ENCODE measurements around the gene GDF7.
A peak's percentile ranks its signal among the peaks of the same experiment; 100 is the strongest.

Gene GDF7

GRCh38 chr2:20672201-20672951 is 5.4 kb downstream of the GDF7 start:
- DNase-seq (ENCODE audit: low read depth, low spot score) = no peak
- H3K4me3 ChIP-seq (ENCODE audit: low read depth, low read length) = no peak overlapping the region
- in situ Hi-C loops (cut with HindIII; ENCODE audit: low sequenced_read_pairs) = no loop called here
- TF ChIP-seq CTCF (IDR thresholded peaks at IDR 0.05; ENCODE audit: low read depth, low read length) = no peak

- H3K4me3 ChIP-seq (ENCODE audit: low read depth, low read length) = no peak overlapping the region
- no peak for DNase-seq (ENCODE audit: low read depth, low spot score)
- in situ Hi-C loops (cut with HindIII; ENCODE audit: low sequenced_read_pairs) = no loop called here
- TF ChIP-seq CTCF (IDR thresholded peaks at IDR 0.05; ENCODE audit: low read depth, low read length) = no peak
Measured at GRCh38 chr2:20673686-20674308, 6.9 kb downstream of the GDF7 start.

GRCh38 chr2:20674309-20674965 is 7.5 kb downstream of the GDF7 start:
- no peak overlapping the region for H3K4me3 ChIP-seq (ENCODE audit: low read depth, low read length)

GRCh38 chr2:20674974-20675679 is 8.2 kb downstream of the GDF7 start:
- peak; percentile 77 for DNase-seq (ENCODE audit: low read depth, low spot score)
- no peak overlapping the region for H3K4me3 ChIP-seq (ENCODE audit: low read depth, low read length)
- in situ Hi-C loops (cut with HindIII; ENCODE audit: low sequenced_read_pairs) = no loop called here
- TF ChIP-seq CTCF (IDR thresholded peaks at IDR 0.05; ENCODE audit: low read depth, low read length) = no peak

More at GRCh38 chr2:20674309-20674965, 7.5 kb downstream of the GDF7 start:
- in situ Hi-C loops (cut with HindIII; ENCODE audit: low sequenced_read_pairs) = no loop called here
- TF ChIP-seq CTCF (IDR thresholded peaks at IDR 0.05; ENCODE audit: low read depth, low read length) = no peak
- DNase-seq (ENCODE audit: low read depth, low spot score) = no peak

GRCh38 chr2:20675701-20676352 is 8.9 kb downstream of the GDF7 start:
- DNase-seq (ENCODE audit: low read depth, low spot score) = no peak
- no peak overlapping the region for H3K4me3 ChIP-seq (ENCODE audit: low read depth, low read length)
- TF ChIP-seq CTCF (IDR thresholded peaks at IDR 0.05; ENCODE audit: low read depth, low read length) = no peak
- in situ Hi-C loops (cut with HindIII; ENCODE audit: low sequenced_read_pairs) = no loop called here

Measured in astrocyte of the spinal cord (primary cell).